ENCODE results near the gene PFKM. TPM values are rescaled to one million over a fixed set of nuclear protein-coding genes. Genes with fewer than 3 reads are reported as not detected.
"Not testable (repeated sequence)": the region's sequence is repeated elsewhere in the genome, so short reads cannot be mapped to it uniquely, and the experiment has no call there.

The PFKM gene
- total RNA-seq, 2 donors from 2014 or later = 202 to 260 TPM

GRCh38 chr12:48106681-48107613, 12.2 kb upstream of the PFKM start:
- ATAC-seq = no peak
- DNase-seq = no peak
- intact Hi-C loops (cut with DNase I) = loop anchor here in 1 of 2 donors (5.0 kb wide), 1 partner anchor 50 kb away; the partner anchor contains the start of gene ASB8

- intact Hi-C loops (cut with DNase I) = loop anchor here in 1 of 2 donors (5.0 kb wide), 1 partner anchor 48 kb away; the partner anchor contains the start of gene ASB8
- ATAC-seq = no peak
- DNase-seq = no peak
These were observed 9.7 kb upstream of the PFKM start for GRCh38 chr12:48109424-48109823.

- ATAC-seq = no peak
These were observed 8.4 kb upstream of the PFKM start for GRCh38 chr12:48110691-48111311.

GRCh38 chr12:48111312-48111693, 7.9 kb upstream of the PFKM start:
- intact Hi-C loops (cut with DNase I); DNase-seq; ATAC-seq: not testable (repeated sequence)

More at GRCh38 chr12:48110691-48111311, 8.4 kb upstream of the PFKM start:
- intact Hi-C loops (cut with DNase I) = no loop called here
- no peak for DNase-seq

GRCh38 chr12:48115957-48116356, 3.2 kb upstream of the PFKM start:
- ATAC-seq (no peak), DNase-seq (no peak)
- intact Hi-C loops (cut with DNase I) = no loop called here

DNA sequence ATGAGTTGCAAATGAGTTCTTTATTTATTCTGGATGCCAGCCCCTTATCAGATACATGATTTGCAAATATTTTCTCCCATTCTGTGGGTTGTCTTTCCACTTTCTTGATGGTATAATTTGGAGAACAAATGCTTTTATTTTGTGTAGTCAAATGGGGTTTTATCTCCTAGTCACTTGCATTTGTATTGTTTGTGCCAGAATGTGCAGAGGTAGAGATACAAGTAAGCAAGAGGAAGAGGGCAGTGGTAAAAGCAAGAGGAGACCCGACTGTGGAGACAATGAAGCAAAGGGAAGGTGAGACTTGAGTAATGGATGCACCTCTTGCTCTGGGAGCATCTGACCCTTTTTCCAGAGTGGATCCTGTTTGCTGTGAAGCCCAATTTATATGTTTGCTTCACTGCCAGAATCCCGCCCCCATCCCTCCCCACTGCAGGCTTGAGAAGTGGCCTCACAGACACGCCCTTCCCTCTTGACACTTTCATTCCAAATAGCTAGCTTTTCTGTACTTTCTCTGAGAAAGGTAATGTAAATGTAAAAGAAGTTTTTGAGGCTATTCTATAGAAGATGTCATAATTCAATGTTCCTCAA, 786 bp upstream of the PFKM start:
- intact Hi-C loops (cut with DNase I) = no loop called here
- DNase-seq (no peak), ATAC-seq (no peak)

GRCh38 chr12:48119834-48120195, 651 bp downstream of the PFKM start:
- DNase-seq (no peak), ATAC-seq (peak; percentile 8 to 27)
- intact Hi-C loops (cut with DNase I) = loop anchor here in 1 of 2 donors (5.0 kb wide), 1 partner anchor 37 kb away; the partner anchor contains the start of gene ASB8

DNA sequence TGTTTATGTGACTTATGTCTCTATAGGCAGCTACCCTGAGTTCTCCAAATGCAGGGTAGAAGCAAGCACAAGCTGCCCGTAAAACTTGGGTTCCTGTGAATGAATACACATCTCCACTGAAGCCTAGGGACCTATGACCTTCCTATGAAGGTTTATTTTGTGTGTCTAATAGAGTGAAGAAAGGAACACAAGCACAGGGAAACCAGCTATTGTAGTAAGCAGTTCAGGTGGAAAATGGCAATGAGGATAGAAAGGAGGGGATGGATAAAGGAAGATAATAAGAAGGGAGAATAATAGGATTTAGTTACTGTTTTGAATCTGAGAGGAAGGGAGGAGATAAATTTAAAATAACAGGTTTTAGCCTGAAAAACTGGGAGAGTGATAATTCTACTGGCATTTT, 2.4 kb downstream of the PFKM start:
- DNase-seq (no peak), ATAC-seq (no peak)
- intact Hi-C loops (cut with DNase I) = loop anchor here in 1 of 2 donors (5.0 kb wide), 1 partner anchor 36 kb away; the partner anchor contains the start of gene ASB8

DNA sequence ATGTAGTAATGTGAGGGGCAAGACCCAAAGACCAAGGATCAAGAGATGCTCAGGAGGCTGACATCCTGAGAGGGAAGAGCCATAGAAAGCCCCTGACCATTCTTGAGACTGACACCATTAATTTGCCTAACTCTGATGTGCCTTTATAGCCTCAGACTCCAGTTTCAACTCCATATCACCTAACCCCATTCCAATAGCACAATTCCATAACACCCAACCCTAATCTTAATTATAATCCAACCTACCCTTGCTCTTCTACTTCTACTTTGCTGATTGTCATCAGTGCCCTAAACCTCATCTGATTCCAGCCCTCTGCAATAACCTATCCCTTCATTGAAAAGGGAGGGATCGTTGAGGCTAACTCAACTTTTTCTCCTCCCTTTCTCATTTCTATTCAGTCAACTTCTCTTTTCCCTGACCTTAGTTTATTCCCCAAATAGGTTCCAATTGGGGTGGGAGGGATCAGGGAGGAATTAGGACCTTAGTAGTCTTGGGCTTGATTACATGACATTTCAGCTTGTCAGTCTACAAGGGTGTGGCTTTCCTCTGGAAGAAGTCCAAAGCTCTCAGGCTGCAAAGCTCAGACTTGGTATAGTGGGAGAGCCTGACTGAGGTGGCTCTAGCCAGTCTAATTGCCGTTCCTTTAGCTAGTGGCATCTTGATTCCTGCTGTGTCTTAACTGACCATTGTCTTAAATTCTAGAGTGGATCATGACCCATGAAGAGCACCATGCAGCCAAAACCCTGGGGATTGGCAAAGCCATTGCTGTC, 3.1 kb downstream of the PFKM start:
- ATAC-seq (no peak), DNase-seq (no peak)
- intact Hi-C loops (cut with DNase I) = loop anchor here in 1 of 2 donors (5.0 kb wide), 1 partner anchor 35 kb away; the partner anchor contains the start of gene ASB8

GRCh38 chr12:48123169-48123568, 4.0 kb downstream of the PFKM start:
- ATAC-seq (no peak), DNase-seq (no peak)
- intact Hi-C loops (cut with DNase I) = loop anchor here in 1 of 2 donors (5.0 kb wide), 1 partner anchor 34 kb away; the partner anchor contains the start of gene ASB8

DNA sequence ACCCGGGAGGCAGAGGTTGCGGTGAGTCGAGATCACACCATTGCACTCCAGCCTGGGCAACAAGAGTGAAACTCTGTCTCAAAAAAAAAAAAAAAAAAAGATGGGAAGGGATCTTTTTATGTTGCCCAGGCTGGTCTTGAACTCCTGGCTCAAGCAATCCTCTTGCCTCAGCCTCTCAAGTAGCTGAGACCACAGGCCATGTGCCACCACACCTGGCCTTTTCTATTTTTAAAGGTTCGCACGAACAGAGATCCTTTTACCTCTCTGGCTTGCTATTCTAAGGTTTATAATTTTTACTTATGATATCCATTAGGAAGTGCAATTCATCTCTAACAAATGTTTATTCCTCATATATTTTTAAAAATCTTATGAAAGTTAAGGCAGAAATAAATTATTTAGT, 6.4 kb downstream of the PFKM start:
- DNase-seq; intact Hi-C loops (cut with DNase I); ATAC-seq: not testable (repeated sequence)

GRCh38 chr12:48125985-48126384, 6.8 kb downstream of the PFKM start:
- DNase-seq = peak; percentile 56
- intact Hi-C loops (cut with DNase I) = no loop called here
- peak; percentile 93 for ATAC-seq

DNA sequence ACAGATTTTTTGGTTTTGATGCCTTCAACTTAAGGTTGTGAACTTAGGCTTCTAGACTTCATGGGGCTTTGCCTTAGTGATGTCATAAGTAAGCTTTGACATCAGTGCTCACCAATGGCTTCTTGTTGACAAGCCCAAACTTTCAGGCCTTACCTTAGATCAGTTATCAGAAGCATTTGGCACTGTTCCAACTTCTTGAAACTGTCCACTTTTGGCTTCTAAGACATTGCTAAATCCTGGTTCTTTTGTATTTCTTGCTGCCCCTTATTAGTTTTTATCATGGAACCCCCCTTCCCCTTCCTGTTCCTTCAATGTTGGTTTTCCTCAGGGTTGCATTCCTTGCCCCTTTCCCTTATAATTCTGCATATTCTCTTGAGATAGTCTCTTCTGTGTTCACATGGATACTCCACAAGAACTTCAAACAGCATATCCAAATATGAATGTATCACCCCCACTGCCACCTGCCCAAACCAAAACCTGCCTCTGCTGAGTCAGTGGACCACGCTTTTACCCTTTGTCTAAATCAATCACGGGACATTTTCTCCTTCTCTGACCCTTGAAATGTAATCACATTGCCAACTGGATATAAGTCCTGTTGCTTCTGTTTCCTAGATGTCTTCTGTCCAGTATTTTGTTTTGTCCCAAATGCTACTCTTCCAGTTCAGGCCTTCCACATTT, 7.9 kb downstream of the PFKM start:
- DNase-seq (no peak), ATAC-seq (no peak)
- intact Hi-C loops (cut with DNase I) = no loop called here

DNA sequence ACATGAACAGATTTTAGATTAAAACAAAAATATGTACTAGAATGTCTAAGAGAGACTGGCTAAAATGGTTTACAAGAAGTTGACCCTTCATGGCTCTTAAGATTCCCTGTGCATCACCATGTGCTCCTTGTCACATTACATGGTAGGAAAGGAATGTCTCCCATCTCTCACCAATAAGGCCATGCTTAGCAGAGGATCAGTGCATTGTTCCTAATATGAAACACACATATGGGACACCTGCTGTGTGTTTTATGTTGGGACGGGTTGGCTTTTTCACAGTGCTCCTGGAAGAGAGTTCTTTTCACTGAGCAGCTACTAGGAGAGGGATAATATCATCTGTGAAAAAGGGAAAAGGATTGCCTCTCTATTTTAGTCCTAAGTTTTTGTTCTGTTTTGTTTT, 9.6 kb downstream of the PFKM start:
- DNase-seq = no peak
- intact Hi-C loops (cut with DNase I) = no loop called here

GRCh38 chr12:48129376-48129775, 10.2 kb downstream of the PFKM start:
- intact Hi-C loops (cut with DNase I) = no loop called here
- ATAC-seq (no peak), DNase-seq (no peak)

More for the DNA sequence above, 9.6 kb downstream of the PFKM start:
- no peak for ATAC-seq

GRCh38 chr12:48131517-48131916, 12.4 kb downstream of the PFKM start:
- ATAC-seq (no peak), DNase-seq (no peak)
- intact Hi-C loops (cut with DNase I) = no loop called here

GRCh38 chr12:48132826-48133225, 13.7 kb downstream of the PFKM start:
- intact Hi-C loops (cut with DNase I) = no loop called here
- no peak for DNase-seq
- ATAC-seq = no peak

DNA sequence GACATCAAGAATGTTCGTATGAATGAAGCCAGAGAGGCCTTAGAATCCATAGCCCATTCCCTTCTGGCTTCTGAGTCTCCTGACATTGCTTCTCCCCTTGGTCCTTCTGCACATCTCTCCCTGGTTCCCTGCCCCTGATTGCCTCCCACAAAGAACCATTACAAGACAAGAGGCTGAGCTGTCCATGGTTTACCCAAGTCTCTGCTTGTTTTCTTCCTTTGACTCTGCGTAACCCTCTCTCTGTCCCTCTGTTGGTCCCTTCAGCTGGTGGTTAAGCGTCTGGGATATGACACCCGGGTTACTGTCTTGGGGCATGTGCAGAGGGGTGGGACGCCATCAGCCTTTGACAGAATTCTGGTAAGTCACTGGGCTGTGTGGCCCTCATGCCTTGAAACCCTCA, 15.9 kb downstream of the PFKM start:
- DNase-seq (no peak), ATAC-seq (no peak)
- intact Hi-C loops (cut with DNase I) = no loop called here

Measured in left cardiac atrium (tissue), 4 donors.